Osteoblast (primary cell): ENCODE measurements around the gene HCFC1R1. TPM values are rescaled to one million over a fixed set of nuclear protein-coding genes. Genes with fewer than 3 reads are reported as not detected.
"Not testable (repeated sequence)": the region's sequence is repeated elsewhere in the genome, so short reads cannot be mapped to it uniquely, and the experiment has no call there.

Experiments used
- DNase-seq: peaks from one replicate; pipeline ENCODE4 v3.0.0; 2011; ENCODE audit warnings: low spot score, mixed read lengths; ENCODE audit not compliant: insufficient read length; ENCODE audit errors: missing footprints
- H2AFZ ChIP-seq: 2 replicates; pipeline ENCODE4 v1.6.0; 2011; ENCODE audit warnings: mild to moderate bottlenecking, low read length
- H3K27ac ChIP-seq: 2 replicates; pipeline ENCODE4 v1.5.1; 2011; ENCODE audit warnings: mild to moderate bottlenecking, low read depth, low read length, moderate library complexity
- H3K27me3 ChIP-seq: 2 replicates; pipeline ENCODE4 v1.6.0; 2012; ENCODE audit warnings: mild to moderate bottlenecking, control low read depth, inconsistent platforms, low read length, moderate library complexity; ENCODE audit not compliant: insufficient read depth
- H3K36me3 ChIP-seq: 2 replicates; pipeline ENCODE4 v1.5.1; 2011; ENCODE audit warnings: mild to moderate bottlenecking, low read length, control low read depth, moderate library complexity; ENCODE audit not compliant: insufficient read depth
- H3K4me1 ChIP-seq: 2 replicates; pipeline ENCODE4 v1.5.1; 2011; ENCODE audit warnings: mild to moderate bottlenecking, low read length, control low read depth, moderate library complexity; ENCODE audit not compliant: insufficient read depth
- H3K4me2 ChIP-seq: 2 replicates; pipeline ENCODE4 v1.6.0; 2011; ENCODE audit warnings: mild to moderate bottlenecking, low read length; ENCODE audit not compliant: insufficient read depth
- H3K4me3 ChIP-seq: fragments of 200-600 bp; sonication (generic); 3 replicates; pipeline ENCODE4 v1.5.1; 2012; ENCODE audit warnings: mild to moderate bottlenecking, low read length, inconsistent platforms; ENCODE audit not compliant: insufficient read depth
- H3K79me2 ChIP-seq: 2 replicates; pipeline ENCODE4 v1.6.0; 2012; ENCODE audit warnings: mild to moderate bottlenecking, low read length, control low read depth, inconsistent platforms; ENCODE audit not compliant: insufficient read depth
- H3K9me3 ChIP-seq: 2 replicates; pipeline ENCODE4 v1.5.1; 2011; ENCODE audit warnings: low read depth, low read length, control low read depth
- H4K20me1 ChIP-seq: 2 replicates; pipeline ENCODE4 v1.6.0; 2012; ENCODE audit warnings: mild to moderate bottlenecking, low read length, control low read depth; ENCODE audit not compliant: insufficient read depth
- CTCF ChIP-seq: IDR thresholded peaks from 2 replicates; pipeline ENCODE4 v1.5.1; 2011; ENCODE audit warnings: mild to moderate bottlenecking, low read depth, low read length, moderate library complexity; ENCODE audit errors: extremely low read depth
- total RNA-seq: library from RNA; depleted of rRNA; stranded (reverse); fragments of >200 nt; gene quantifications from 2 replicates; pipeline ENCODE4 v1.2.3, GENCODE V29; 2012

The HCFC1R1 gene
- total RNA-seq, 1 donor = 20.3 TPM

- Histone ChIP-seq H3K9me3 (no peaks in the 10 kb centered on the region), H3K79me2 (no peaks in the 10 kb centered on the region), H4K20me1 (no peaks in the 10 kb centered on the region), H3K36me3 (no peaks in the 10 kb centered on the region), H3K4me3 (no peak overlapping the region), H3K27me3 (peaks cover 11% of the 10 kb centered on the region), H3K4me1 (no peaks in the 10 kb centered on the region), H3K4me2 (no peak overlapping the region), H3K27ac (no peak overlapping the region), H2AFZ (no peak overlapping the region)
- no peak for TF ChIP-seq CTCF
- DNase-seq = no peak
These were observed 31.4 kb upstream of the HCFC1R1 start for GRCh38 chr16:3054965-3055733.

GRCh38 chr16:3053330-3053710 lies 29.6 kb upstream of the HCFC1R1 start:
- H3K27ac ChIP-seq, H3K4me3 ChIP-seq, H3K9me3 ChIP-seq, H2AFZ ChIP-seq, H3K4me1 ChIP-seq, H3K79me2 ChIP-seq, H3K4me2 ChIP-seq, DNase-seq, H4K20me1 ChIP-seq, H3K36me3 ChIP-seq: not testable (repeated sequence)
- H3K27me3 ChIP-seq = peaks cover 24% of the 10 kb centered on the region

- not testable (repeated sequence) for H3K4me1 ChIP-seq, H2AFZ ChIP-seq, H3K4me2 ChIP-seq, H3K4me3 ChIP-seq, H3K36me3 ChIP-seq, H3K9me3 ChIP-seq, H3K27ac ChIP-seq, H3K79me2 ChIP-seq, DNase-seq, H4K20me1 ChIP-seq
- peaks cover 30% of the 10 kb centered on the region for H3K27me3 ChIP-seq
These were observed 29.0 kb upstream of the HCFC1R1 start for GRCh38 chr16:3052571-3053329.

- no peak for DNase-seq
- H2AFZ ChIP-seq = no peak overlapping the region
- no peak overlapping the region for H3K4me2 ChIP-seq
- no peak overlapping the region for H3K4me3 ChIP-seq
- no peak overlapping the region for H3K27ac ChIP-seq
- H4K20me1 ChIP-seq = no peaks in the 10 kb centered on the region
- H3K36me3 ChIP-seq = no peaks in the 10 kb centered on the region
- TF ChIP-seq CTCF = no peak
- peaks cover 42% of the 10 kb centered on the region for H3K27me3 ChIP-seq
- no peaks in the 10 kb centered on the region for H3K79me2 ChIP-seq
- H3K9me3 ChIP-seq = no peaks in the 10 kb centered on the region
- no peaks in the 10 kb centered on the region for H3K4me1 ChIP-seq
These were observed 27.8 kb upstream of the HCFC1R1 start for GRCh38 chr16:3051494-3051893.

- H3K36me3 ChIP-seq = no peaks in the 10 kb centered on the region
- no peaks in the 10 kb centered on the region for H3K4me1 ChIP-seq
- peaks cover 46% of the 10 kb centered on the region for H3K27me3 ChIP-seq
- H3K27ac ChIP-seq = no peak overlapping the region
- H3K79me2 ChIP-seq = no peaks in the 10 kb centered on the region
- TF ChIP-seq CTCF = no peak
- no peaks in the 10 kb centered on the region for H3K9me3 ChIP-seq
- H3K4me2 ChIP-seq = no peak overlapping the region
- H2AFZ ChIP-seq = no peak overlapping the region
- H3K4me3 ChIP-seq = no peak overlapping the region
- DNase-seq = no peak
- no peaks in the 10 kb centered on the region for H4K20me1 ChIP-seq
These were observed 27.3 kb upstream of the HCFC1R1 start for GRCh38 chr16:3051009-3051408.
